ENCODE results near the gene DYNC1H1.

GRCh38 chr14:102042699-102043098 lies 78.3 kb downstream of the DYNC1H1 start:
- TF ChIP-seq CTCF (IDR thresholded peaks at IDR 0.05 in 2 of 3, conservative IDR thresholded peaks at IDR 0.05 in 1 of 3; ENCODE audit: borderline replicate concordance in 1 of 3, insufficient read depth in 1 of 3, low read depth in 2 of 3, low read length in 2 of 3) = no peak
- TF ChIP-seq TCF7L2 (IDR thresholded peaks at IDR 0.05; ENCODE audit: borderline replicate concordance, extremely low read depth, insufficient read depth, insufficient read length) = no peak
- no peak for TF ChIP-seq POLR2AphosphoS5 (IDR thresholded peaks at IDR 0.05; ENCODE audit: low read depth, low read length)
- no peak for TF ChIP-seq POLR2A (IDR thresholded peaks at IDR 0.05; ENCODE audit: borderline replicate concordance, extremely low read depth, insufficient read depth, insufficient read length)
- TF ChIP-seq EZH2 (IDR thresholded peaks at IDR 0.05) = no peak
- no peak for TF ChIP-seq EZH2phosphoT487 (IDR thresholded peaks at IDR 0.05; ENCODE audit: borderline replicate concordance)
- TF ChIP-seq SP1 (IDR thresholded peaks at IDR 0.05; ENCODE audit: low read depth) = no peak
- no peak for TF ChIP-seq ATF3 (IDR thresholded peaks at IDR 0.05)
- TF ChIP-seq EGR1 (IDR thresholded peaks at IDR 0.05; ENCODE audit: low read depth) = no peak
- TF ChIP-seq MAX (IDR thresholded peaks at IDR 0.05) = no peak
- TF ChIP-seq ZNF274 (IDR thresholded peaks at IDR 0.05; ENCODE audit: low read depth, low read length) = no peak
- TF ChIP-seq RAD21 (IDR thresholded peaks at IDR 0.05; ENCODE audit: low read depth) = no peak

Data from HCT116 (cell line).